GM12865 (cell line): ENCODE measurements around the gene SORCS2.

Experiments
- DNase-seq: peaks from one replicate; pipeline ENCODE4 v3.0.0; 2010; ENCODE audit warnings: low read depth
- H3K4me3 ChIP-seq: 2 replicates; pipeline ENCODE4 v1.5.1; 2011; ENCODE audit warnings: mild to moderate bottlenecking, low read depth, low read length, control low read depth
- CTCF ChIP-seq: IDR thresholded peaks from 2 replicates; pipeline ENCODE4 v1.5.1; 2011; ENCODE audit warnings: low read length, control low read depth, low read depth, inconsistent platforms; ENCODE audit not compliant: insufficient read depth; ENCODE audit errors: missing control alignments

Gene SORCS2

GRCh38 chr4:7625071-7625470 lies 432.7 kb downstream of the SORCS2 start:
- no peak overlapping the region for H3K4me3 ChIP-seq
- DNase-seq, result no peak
- TF ChIP-seq CTCF, result no peak

GRCh38 chr4:7626531-7626930 lies 434.2 kb downstream of the SORCS2 start:
- no peak overlapping the region for H3K4me3 ChIP-seq
- DNase-seq, result no peak
- no peak for TF ChIP-seq CTCF

- no peak for DNase-seq
- H3K4me3 ChIP-seq, result no peak overlapping the region
- no peak for TF ChIP-seq CTCF
Observed at GRCh38 chr4:7627251-7628250, 435.2 kb downstream of the SORCS2 start.

- no peak for DNase-seq
- H3K4me3 ChIP-seq, result no peak overlapping the region
- TF ChIP-seq CTCF, result no peak
Observed at GRCh38 chr4:7628432-7628831, 436.1 kb downstream of the SORCS2 start.

- TF ChIP-seq CTCF, result no peak
- no peak for DNase-seq
- no peak overlapping the region for H3K4me3 ChIP-seq
Observed at GRCh38 chr4:7629501-7630254, 437.3 kb downstream of the SORCS2 start.

GRCh38 chr4:7630568-7631287 lies 438.4 kb downstream of the SORCS2 start:
- TF ChIP-seq CTCF, result no peak
- no peak for DNase-seq
- H3K4me3 ChIP-seq, result no peak overlapping the region
